ENCODE measurements around the gene PCSK7. TPM values are rescaled to one million over a fixed set of nuclear protein-coding genes. Genes with fewer than 3 reads are reported as not detected.

The PCSK7 gene
- total RNA-seq, 1 donor from 2014 or later = 14.2 TPM

GRCh38 chr11:117219001-117219400, 12.9 kb downstream of the PCSK7 start:
- Histone ChIP-seq H3K27me3 (no peaks in the 10 kb centered on the region), H3K27ac (no peak overlapping the region), H2AFZ (replicated peaks) (no peak overlapping the region), H3K9me3 (ENCODE audit: low read depth) (no peaks in the 10 kb centered on the region), H3K36me3 (no peaks in the 10 kb centered on the region), H4K20me1 (ENCODE audit: low read depth) (no peaks in the 10 kb centered on the region), H3K9ac (no peak overlapping the region), H3F3A (ENCODE audit: low read depth) (peaks cover 9% of the 10 kb centered on the region), H3K4me3 (no peak overlapping the region), H3K4me2 (no peak overlapping the region), H3K79me2 (ENCODE audit: low read depth) (no peaks in the 10 kb centered on the region), H3K4me1 (peaks cover 8% of the 10 kb centered on the region)
- Mint-ChIP-seq H3K4me1 (peaks cover 13% of the 10 kb centered on the region), H3K27ac (no peak overlapping the region), H3K27me3 (ENCODE audit: insufficient read depth, low read depth) (no peaks in the 10 kb centered on the region), H3K9me3 (no peaks in the 10 kb centered on the region), H3K36me3 (peaks cover 3% of the 10 kb centered on the region), H3K4me3 (no peak overlapping the region)
- no peak for TF ChIP-seq EZH2phosphoT487 (IDR thresholded peaks at IDR 0.05)
- no peak for TF ChIP-seq CTCF (IDR thresholded peaks at IDR 0.05)
- TF ChIP-seq EZH2 (IDR thresholded peaks at IDR 0.05) = no peak
- DNase-seq (ENCODE audit: low spot score) = no peak

GRCh38 chr11:117218133-117218915, 13.5 kb downstream of the PCSK7 start:
- Histone ChIP-seq H2AFZ (replicated peaks) (no peak overlapping the region), H3K4me3 (no peak overlapping the region), H3F3A (ENCODE audit: low read depth) (peaks cover 10% of the 10 kb centered on the region), H3K27ac (no peak overlapping the region), H4K20me1 (ENCODE audit: low read depth) (no peaks in the 10 kb centered on the region), H3K9me3 (ENCODE audit: low read depth) (no peaks in the 10 kb centered on the region), H3K9ac (no peak overlapping the region), H3K4me2 (no peak overlapping the region), H3K27me3 (no peaks in the 10 kb centered on the region), H3K36me3 (no peaks in the 10 kb centered on the region), H3K79me2 (ENCODE audit: low read depth) (no peaks in the 10 kb centered on the region), H3K4me1 (peaks cover 8% of the 10 kb centered on the region)
- TF ChIP-seq EZH2phosphoT487 (IDR thresholded peaks at IDR 0.05) = no peak
- TF ChIP-seq EZH2 (IDR thresholded peaks at IDR 0.05) = no peak
- no peak for TF ChIP-seq CTCF (IDR thresholded peaks at IDR 0.05)
- Mint-ChIP-seq H3K36me3 (peaks cover 3% of the 10 kb centered on the region), H3K27ac (no peak overlapping the region), H3K27me3 (ENCODE audit: insufficient read depth, low read depth) (no peaks in the 10 kb centered on the region), H3K4me1 (peaks cover 13% of the 10 kb centered on the region), H3K4me3 (no peak overlapping the region), H3K9me3 (no peaks in the 10 kb centered on the region)
- DNase-seq (ENCODE audit: low spot score) = no peak

DNA sequence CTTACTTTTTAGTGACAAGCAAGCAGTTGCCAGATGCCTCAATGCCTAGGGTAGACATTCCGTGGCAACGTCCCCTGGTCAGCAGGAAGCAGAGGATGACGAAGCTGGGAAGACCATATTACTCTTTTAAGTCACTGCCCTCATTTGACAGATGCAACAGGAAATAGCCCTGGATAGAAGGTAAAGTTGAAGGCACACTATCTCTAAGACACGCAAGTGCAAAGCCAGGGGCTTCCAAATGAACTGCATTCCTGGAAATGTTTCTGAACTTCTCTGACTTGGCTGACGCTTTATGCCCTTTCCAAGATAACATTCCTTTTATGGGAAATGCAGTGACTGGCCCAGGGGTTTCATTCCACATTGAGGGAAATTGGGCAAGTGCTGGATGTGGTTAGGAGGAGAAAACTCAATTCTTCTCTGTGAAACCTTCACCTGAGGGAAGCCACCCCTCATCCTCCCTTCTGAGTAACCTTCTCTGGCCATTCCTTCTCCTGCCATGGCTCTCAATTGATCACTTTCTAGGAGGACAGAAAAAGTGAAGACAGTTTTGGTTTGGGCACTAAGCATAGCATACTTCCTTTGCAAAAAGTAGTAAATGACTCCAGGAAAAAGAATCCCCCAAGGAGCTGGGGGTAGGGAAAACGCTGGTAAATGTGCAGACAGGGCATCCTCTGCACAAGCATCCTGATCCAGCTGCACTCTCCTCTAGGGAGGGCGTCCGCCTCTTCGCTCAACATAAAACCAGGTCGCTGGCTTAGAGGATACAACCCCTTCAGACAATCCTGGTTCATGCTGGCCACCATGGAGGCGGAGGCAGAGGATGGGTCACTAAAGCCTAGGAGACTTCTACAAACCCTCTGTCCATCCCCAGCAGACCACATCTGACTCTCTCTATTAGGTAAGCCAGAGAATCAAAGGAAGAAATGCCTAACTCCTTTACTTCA, 14.5 kb downstream of the PCSK7 start:
- no peaks in the 10 kb centered on the region for H3K79me2 ChIP-seq (ENCODE audit: low read depth)
- H3K27me3 ChIP-seq = no peaks in the 10 kb centered on the region
- peaks cover 8% of the 10 kb centered on the region for H3K4me1 ChIP-seq
- TF ChIP-seq EZH2 (IDR thresholded peaks at IDR 0.05) (no peak), EZH2phosphoT487 (IDR thresholded peaks at IDR 0.05) (no peak), CTCF (IDR thresholded peaks at IDR 0.05) (no peak)
- no peaks in the 10 kb centered on the region for H3K36me3 ChIP-seq
- Mint-ChIP-seq H3K9me3 (no peaks in the 10 kb centered on the region), H3K27me3 (ENCODE audit: insufficient read depth, low read depth) (no peaks in the 10 kb centered on the region), H3K27ac (no peak overlapping the region), H3K4me1 (peaks cover 13% of the 10 kb centered on the region), H3K4me3 (no peak overlapping the region), H3K36me3 (peaks cover 3% of the 10 kb centered on the region)
- no peak overlapping the region for H3K27ac ChIP-seq
- no peak overlapping the region for H2AFZ ChIP-seq (replicated peaks)
- H3K4me3 ChIP-seq = no peak overlapping the region
- H3K9me3 ChIP-seq (ENCODE audit: low read depth) = no peaks in the 10 kb centered on the region
- H4K20me1 ChIP-seq (ENCODE audit: low read depth) = no peaks in the 10 kb centered on the region
- peaks cover 10% of the 10 kb centered on the region for H3F3A ChIP-seq (ENCODE audit: low read depth)
- H3K9ac ChIP-seq = no peak overlapping the region
- H3K4me2 ChIP-seq = no peak overlapping the region
- DNase-seq (ENCODE audit: low spot score) = no peak

Data from neural progenitor cell (in vitro differentiated cells).